NCI-H748 (cell line): Measurements from ENCODE around the gene COQ9.
A peak's percentile ranks its signal among the peaks of the same experiment; 100 is the strongest.

ENCODE experiments used
- DNase-seq: peaks from one replicate; lab custom pipeline; 2025; ENCODE audit not compliant: unreplicated experiment; lab: John Stamatoyannopoulos, UW

COQ9 gene

DNA sequence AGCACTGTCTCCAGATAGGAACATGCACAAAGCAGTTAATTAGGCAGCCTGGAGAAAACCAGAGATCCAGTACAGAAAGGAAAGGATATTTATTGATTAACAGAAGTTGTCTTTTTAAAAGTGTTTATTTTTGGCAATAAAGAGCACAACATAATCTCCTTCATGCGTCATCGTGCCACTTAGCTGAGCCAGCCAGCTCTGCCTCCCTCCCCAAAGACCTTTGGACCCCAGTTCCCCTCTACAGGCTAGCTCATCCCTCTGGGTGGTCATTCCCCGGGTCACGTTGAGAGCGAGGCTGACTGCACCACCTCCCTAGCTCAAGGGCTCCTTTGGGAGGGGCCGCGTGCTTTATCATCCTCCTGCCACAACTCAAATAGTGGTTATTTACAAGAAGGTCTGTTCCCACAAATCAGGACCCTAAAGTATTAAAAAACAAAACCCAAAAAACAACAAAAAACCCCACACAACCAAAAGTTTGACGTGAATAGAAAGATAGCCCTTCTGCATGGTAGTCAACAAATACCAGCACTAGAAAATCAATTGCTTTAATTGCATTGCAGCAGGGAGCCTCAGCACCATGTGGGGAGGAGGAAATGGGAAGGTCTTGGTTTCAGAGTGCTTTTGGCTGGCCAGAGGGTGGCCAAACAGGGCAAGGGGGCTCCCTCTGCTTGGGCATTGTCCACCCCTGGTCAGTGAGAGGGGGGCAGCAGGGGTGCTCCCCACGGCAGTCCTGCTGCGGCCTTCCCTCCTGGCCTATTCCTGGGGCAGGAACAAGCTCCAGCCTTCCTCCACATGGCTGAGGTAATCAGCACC lies 24.8 kb downstream of the COQ9 start:
- no peak for DNase-seq

DNA sequence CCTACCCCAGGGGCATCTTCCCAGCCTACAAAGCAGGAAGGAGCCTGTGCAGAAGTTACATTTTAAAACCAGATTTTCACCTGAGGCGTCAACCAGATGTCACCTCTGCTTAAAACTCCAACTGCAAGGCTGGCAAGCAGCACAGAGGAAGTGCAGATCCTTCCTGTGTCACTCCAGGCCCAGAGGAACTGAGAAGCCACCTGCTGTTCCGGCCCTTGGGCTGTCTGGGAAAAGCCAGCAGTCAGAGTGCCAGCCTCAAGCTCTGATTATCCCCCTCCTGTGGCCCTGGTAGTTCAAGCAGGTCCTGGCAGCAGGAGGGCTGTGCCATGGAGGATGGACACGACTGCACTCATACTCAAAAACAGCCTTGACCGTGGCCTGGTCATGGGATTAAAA lies 25.4 kb downstream of the COQ9 start:
- DNase-seq = no peak

DNA sequence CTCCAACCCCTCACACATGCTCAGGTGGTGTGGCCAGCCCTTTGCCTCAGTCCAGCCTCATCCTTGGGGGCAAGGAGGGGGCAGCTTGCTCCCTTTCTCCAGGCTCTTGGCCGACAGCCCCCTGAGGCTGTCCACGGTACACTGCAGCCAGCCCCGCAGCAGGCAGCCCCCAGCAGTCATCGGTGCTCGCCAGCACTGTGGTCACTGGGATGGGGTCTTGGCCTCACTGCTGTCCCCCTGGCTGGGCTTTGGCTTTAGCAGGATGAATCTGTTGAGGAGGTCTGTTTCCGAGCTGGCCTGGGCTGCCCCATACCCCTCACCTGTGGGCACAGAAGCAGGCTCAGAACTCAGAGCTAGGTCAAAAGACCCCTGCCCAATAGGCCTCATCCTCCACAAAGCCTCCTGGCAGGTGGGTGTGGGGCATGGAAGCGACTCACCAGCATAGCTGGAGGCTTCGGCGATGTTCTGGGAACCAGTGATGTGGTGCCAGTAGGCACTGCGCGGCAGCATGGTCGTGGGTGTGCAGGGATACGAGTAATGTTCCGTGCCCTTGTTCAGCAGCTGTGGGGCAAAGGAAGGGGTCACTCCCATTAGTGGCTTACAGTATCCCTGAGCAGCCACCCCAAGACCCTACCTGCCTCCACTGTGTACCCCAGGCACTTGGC lies 26.0 kb downstream of the COQ9 start:
- no peak for DNase-seq

DNA sequence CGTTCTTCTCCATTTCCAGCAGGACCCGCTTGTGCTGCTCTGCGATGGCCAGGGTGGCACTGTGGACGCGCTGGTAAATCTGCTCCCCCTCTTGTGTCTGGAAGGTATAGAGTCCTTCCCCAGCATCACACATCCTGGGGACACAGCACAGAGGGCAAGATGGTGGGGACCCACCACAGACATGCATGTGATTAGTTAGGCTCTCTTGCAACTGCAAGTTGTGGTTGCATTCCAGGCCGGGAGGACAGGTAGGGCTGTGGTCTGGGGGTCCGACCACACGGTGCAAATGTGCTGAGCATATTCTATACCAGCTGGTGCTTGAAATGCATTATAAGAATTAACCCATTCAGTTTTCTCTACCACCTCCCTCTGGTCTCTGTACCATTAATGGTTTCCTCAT lies 26.6 kb downstream of the COQ9 start:
- DNase-seq = no peak

DNA sequence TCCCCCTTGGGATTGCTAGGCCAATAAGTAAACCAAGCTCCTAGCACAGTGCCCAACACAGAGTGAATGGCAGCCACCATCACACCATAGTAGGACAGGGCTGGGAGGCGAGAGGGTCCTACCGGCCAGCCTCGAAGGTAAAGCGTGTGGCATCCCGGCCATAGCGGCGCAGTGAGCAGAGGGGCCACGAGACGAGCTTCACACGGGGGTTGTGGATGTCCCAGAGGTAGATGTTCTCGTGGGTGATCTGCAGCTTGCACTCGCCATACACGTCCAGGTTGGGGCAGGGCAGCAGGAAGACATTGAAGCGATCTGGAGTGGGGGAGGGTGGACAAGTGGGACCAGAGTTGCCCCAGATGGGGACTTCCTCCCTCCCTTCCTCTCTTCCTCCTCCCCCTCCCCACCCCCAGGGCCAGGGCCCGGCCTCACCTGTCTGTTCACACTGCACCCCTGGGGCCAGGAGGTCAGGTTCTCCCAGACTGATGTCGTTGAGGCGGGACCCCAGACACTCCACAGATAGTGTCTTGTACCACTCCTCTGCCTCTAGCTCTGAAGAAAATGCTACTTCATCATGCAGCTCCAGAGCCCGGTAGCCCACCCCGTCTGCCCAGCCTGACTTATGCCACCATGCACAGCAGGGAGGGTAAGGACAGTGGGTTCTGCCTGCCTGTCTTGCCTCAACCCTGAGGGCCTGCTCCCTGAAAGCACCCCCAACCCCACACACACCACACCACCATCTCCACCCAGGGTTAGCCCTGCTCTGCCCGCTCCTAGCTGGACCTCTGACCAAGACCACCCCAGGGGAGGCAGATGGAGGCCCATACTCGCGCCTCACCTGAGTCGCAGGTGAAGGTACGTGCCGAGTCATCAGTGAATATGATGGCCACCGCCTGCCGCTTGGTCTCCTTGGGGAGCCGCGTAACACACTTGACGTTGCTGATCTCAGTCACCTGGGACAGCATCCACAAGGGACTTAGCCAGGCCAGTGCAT lies 27.7 kb downstream of the COQ9 start:
- no peak for DNase-seq

DNA sequence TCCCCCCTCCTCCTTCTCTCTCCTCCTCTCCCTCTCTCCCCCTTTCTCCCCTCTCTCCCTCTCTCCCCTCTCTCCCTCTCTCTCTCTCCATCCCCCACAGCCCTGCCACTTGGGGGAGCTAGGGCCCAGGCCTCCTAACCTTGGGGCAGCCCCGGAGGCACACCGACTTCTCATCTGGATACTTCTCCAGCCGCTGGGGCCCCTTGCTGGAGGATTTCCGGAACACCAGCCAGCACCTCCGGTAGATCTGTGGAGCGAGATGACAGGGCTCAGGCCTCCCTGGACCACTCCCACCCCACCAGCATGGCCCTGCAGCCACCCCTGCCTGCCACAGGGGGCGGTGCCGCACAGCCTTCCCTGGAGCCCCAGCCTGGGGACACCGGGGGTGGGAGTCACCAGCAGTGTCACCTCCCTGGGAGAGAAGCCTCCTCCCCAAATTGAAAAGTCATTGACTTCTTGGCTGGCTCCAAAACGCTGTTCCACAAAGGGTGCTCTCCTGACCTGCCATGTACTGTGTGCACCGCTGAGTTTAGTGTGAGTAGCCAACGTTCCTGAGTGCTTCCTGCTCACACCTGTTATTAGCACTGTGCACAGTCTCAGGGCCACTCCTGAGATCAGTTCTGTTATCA lies 28.5 kb downstream of the COQ9 start:
- DNase-seq = peak; percentile 53

DNA sequence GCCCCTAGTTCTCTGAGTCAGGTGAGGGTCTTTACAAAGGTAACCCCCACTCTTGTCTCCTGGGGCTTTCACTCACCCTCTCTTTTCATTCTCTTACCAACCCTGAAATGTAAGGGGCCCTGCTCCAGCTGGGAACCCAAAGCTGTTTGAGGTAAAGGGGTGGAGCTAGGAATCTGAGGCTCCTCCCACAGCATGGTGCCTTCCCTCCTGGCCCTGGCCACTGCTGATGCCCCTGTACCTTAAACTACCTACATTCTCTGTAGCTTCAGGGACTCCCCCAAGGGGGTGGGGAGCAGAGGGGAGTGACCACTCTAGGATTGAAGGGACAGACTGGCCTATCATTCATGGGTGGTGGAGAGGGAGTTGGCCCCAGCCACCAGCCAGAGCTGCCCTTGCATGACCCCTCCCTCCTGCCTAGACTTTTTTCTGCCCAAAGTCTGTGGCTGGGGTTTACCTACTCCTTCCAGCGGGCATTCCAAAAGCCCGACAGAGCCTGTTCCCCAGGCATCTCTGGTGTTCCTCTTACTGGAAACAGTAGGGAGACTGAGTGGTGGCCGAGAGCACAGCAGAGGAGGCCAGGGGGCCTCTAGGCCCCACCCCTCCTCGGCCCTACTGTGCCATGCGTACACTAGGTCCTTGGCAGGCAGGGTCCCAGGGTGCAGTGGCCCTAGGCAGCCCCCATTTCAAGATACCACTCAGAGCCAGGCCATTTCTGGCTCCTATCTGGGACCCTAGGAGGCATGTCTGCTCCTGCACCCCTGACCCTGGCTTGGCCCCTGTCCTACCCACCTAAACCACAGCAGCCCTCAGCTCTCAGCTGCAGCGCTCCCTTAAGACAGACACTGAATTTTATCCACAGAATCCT lies 29.5 kb downstream of the COQ9 start:
- DNase-seq = no peak

DNA sequence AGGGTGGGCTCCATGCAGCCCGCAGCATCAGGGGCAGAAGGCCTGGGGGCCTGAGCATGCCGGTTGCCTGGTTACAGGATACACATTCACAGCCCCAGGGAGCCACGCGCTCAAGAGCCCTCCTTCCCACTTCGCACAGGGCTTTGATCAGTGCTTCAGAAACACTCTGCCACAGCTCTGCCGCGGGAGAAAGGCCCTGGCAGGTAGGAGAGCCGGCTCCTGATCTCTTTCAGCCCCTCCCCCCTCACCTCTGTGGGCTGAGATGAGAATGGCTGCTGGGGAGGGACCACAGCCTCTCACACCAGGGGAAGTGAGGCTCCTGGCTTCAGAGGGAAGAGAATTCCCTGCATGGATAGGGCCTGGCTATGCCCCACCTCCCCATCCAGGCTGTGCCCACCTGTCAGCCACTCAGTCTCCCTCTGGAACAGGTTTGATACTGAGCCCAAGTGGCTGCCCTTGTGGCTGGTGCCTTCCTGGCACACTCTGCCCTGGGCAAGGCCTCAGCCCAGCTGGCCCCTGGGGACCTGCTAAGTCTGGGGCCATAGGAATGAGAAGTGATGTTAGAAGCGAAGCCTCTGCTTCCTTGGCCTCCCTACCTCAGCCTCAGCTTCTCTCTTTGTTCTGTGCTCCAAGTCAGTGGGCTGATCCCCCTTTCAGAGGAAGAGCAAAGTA lies 30.4 kb downstream of the COQ9 start:
- peak; percentile 3 for DNase-seq

DNA sequence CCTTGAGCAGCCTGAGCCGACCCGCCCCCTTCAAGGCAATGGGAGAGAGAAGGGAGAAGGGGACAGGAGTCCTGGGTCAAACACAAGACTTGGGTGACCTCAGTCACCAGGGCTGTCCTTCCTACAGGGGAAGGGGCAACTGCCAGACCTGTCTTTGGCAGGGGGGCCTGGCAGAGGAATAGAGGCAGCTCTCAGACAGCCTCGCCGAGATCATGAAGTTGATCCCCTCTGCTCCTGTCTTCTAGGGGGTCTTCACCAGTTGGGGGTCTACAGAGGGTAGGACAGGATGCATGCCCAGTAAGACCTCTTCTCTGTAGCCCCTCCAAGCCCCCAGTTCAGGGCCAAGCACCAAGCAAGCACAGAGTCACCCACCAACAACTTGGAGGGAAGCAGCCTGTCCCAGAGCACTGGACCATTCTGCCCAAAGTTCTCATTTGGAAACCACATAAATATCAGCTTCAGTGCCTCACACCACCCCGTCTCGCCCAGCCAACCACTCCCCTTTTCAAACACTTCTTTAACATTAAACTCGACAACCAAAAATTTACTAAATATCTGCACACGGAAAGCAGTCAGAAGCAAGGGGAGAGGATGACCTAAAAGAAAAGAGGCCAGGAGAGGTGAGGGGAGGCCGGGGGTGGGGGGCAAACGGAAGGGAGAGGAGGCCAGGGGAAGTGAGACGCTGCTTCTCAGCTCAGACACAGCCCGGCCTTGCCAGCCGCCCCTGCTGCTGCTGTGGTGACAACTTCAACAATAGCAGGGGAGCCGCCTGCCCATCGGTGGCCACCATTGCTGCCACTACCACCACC lies 31.3 kb downstream of the COQ9 start:
- DNase-seq = no peak

DNA sequence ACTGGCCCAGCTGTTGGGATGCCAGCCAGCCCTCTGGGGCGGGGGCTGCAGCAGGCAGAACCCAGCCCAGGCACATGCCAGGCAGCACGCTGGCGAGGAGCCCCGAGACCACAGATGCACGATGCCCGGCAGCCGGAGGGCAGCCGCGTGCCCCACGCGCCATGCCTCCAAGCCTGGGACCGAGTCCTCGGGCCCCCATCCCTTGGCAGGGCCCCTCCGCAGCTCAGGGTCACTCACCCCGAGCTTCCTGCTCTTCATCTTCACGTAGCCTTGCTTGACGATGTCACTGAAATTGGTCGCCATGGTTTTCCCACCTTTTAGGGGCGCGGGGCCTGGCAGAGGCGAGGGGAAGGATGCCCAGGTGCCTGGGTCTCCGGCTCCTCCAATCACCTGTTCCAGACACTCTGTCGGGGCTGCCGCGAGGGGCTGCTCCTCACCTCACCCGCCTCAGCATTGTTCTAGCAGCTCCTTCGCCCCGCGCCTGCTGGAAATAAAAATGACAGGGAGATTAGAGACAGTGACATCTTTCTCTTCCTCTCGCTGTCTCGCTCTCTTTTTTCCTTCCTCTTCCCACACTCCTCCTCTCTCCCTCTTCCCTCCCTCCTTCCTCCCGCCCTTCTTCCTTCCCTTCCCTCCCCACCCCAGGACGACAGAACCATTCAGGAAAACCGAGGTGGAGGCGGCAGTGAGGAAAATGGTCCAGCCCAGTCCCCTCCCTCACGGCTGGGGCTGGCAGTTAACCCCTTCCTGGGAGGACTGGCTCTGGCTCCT lies 32.1 kb downstream of the COQ9 start:
- DNase-seq = peak; percentile 48

DNA sequence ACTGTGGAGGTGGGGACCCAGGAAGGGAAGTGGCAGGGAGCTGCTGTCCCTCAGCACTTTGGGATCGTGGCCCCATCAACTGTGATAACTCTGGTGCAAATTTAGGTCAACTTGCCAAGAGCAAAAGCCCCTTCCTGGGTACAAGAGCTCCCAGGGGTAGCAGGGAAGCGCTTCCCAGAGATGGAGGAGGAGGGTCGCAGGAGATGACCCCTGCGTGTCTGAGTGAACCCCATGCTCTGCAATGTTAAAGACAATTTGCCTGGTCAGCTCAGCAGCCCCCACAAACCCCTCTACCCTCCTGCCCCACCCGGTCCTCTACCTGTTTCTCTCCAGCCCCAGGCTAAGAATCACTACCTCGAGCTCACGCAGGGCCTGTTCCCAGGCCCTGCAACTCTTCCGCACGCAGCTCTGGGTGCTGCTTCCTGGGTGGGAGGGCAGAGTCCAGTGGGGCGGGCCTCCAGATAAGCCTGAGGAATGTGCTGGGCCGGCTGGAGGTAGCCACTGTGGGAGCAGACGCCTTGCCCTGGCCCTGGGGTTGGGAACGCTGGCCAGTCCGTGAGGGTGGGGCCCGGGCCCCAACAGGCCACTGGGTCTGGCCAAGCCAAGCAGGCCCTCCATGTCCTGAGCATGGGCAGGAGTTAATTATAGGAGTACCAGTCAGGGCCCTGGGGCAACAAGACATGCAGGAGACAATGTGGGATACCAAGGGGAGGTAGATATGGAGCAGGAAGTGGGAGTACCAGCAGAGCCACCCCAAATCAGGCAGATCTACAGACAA lies 32.9 kb downstream of the COQ9 start:
- DNase-seq = no peak

DNA sequence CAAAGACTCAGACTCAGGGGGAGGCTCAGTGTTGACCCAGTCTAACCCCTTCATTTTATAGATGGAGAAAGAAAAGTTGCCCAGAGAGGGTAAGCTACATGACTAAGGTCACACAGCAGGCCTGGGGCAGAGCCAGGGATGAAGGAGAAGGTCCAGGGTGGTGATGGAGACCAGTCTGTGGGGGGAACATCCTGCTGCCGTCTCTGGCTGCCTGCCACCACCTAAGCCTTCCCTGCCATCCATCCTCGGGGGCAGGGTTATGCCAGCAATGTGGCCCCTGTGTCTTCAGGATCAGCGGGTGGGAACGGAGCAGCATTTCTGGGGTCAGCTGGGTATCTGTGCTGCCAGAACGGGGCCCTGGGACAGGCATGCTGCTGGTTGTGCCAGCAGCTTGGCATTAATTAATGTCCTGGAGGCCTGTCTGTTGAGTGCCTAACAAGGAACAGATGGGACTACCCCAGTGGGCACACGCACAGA lies 33.5 kb downstream of the COQ9 start:
- no peak for DNase-seq

DNA sequence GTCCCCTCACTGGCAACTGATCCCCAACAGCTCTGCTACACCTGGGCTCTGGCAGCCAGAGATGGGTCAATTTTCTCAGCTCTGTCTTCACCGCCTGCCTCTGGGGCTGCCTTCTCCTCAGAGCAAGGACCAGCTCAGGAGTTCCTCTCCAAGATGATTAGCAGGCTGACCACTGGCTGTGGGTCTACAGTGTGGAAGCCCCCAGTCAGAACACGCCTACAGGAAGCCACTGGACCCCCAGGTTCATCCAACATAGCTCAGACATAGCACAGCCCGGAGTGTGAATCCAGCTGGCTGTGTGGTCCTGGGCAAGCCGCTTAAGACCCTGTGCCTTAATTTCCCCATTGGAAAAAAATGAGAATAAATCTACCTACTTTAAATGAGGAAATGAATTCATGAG lies 34.1 kb downstream of the COQ9 start:
- no peak for DNase-seq

DNA sequence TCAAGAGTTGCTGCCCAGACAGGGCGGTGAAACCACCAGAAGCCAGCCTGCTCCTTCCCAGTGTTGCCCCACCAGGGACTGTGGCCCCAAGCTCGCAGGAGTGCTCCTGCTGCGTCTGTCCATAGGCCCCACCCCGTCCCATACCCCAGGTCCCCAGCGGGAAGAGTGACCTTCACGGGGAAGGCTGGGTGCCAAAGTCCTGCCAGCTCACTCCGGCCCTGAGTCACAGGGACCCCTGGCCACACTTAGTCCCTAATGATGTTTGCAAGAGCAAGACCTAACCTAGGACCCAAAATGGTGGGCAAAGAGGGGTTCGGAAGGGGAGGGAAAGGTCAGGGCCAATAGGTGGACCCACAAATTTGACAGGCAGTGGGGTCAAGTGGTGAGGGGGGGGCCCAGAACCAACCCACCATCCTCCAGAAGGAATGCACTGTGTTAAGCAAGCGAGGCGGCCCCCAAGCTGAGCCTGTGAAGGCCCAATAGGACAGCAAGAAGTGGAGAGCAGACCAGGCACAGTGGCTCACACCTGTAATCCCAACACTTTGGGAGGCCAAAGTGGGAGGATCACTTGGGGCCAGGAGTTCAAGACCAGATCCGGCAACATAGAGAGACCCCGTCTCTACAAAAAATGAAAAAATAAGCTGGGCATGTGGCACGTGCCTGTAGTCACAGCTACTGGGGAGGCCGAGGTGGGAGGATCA lies 35.7 kb downstream of the COQ9 start:
- no peak for DNase-seq

DNA sequence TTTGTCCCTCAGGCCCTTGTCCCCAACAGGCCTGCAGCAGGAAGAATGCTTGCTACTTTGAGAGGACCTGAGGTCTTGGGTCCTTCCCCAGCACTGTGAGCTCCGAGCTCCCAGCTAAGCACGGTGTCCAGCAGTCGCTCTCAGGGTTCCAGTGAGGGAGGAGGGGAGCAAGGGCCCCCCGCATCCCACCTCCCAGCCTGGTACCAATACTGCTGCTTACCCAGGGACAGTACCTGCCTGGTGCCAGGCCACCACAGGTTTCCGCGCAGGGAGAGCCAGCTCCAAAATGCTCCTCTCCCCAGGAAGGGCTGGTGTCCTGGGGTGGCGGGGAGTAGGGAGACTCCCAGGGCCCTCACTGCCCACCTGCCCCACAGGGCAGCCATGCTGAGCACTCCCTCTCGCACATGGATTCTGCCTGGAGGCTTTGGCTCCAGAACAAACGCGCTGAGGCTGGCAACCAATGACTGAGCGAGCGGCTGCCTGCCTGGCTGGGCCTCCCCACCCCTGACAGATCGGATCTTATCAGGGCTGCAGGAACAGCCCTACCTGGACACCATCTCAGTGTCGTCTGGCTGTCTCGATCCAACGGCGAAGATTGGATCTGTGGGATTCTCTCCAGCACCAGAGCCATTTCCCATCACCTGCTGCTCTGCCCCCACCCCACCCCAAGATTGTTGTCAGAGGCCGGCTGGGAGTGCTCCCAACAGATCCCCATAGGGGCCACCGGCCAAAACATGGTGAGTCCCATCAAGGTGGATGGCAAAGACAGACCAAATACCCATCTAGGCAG lies 36.6 kb downstream of the COQ9 start:
- DNase-seq = no peak
